ENCODE results near the gene BAZ2B. TPM values are rescaled to one million over a fixed set of nuclear protein-coding genes. Genes with fewer than 3 reads are reported as not detected.

Gene BAZ2B
- total RNA-seq, 1 donor: 63.5 TPM

- no peak for TF ChIP-seq CTCF (IDR thresholded peaks at IDR 0.05; ENCODE audit: insufficient read depth, low read depth, low read length)
- DNase-seq (ENCODE audit: low read depth): no peak
- H3K4me3 ChIP-seq (ENCODE audit: low read depth, low read length): no peak overlapping the region
Measured at GRCh38 chr2:159648643-159649042, 32.3 kb upstream of the BAZ2B start.

GRCh38 chr2:159647667-159648066 lies 31.3 kb upstream of the BAZ2B start:
- no peak for DNase-seq (ENCODE audit: low read depth)
- H3K4me3 ChIP-seq (ENCODE audit: low read depth, low read length): no peak overlapping the region
- no peak for TF ChIP-seq CTCF (IDR thresholded peaks at IDR 0.05; ENCODE audit: insufficient read depth, low read depth, low read length)

- no peak for TF ChIP-seq CTCF (IDR thresholded peaks at IDR 0.05; ENCODE audit: insufficient read depth, low read depth, low read length)
- no peak overlapping the region for H3K4me3 ChIP-seq (ENCODE audit: low read depth, low read length)
- DNase-seq (ENCODE audit: low read depth): peak; percentile 28
Measured at GRCh38 chr2:159640176-159640575, 23.8 kb upstream of the BAZ2B start.

GRCh38 chr2:159639712-159640111 lies 23.4 kb upstream of the BAZ2B start:
- no peak overlapping the region for H3K4me3 ChIP-seq (ENCODE audit: low read depth, low read length)
- DNase-seq (ENCODE audit: low read depth): no peak
- no peak for TF ChIP-seq CTCF (IDR thresholded peaks at IDR 0.05; ENCODE audit: insufficient read depth, low read depth, low read length)

- no peak for DNase-seq (ENCODE audit: low read depth)
- H3K4me3 ChIP-seq (ENCODE audit: low read depth, low read length): no peak overlapping the region
- no peak for TF ChIP-seq CTCF (IDR thresholded peaks at IDR 0.05; ENCODE audit: insufficient read depth, low read depth, low read length)
Measured at GRCh38 chr2:159639071-159639470, 22.7 kb upstream of the BAZ2B start.

- TF ChIP-seq CTCF (IDR thresholded peaks at IDR 0.05; ENCODE audit: insufficient read depth, low read depth, low read length): no peak
- H3K4me3 ChIP-seq (ENCODE audit: low read depth, low read length): no peak overlapping the region
- peak; percentile 58 for DNase-seq (ENCODE audit: low read depth)
Measured at GRCh38 chr2:159637988-159638501, 21.7 kb upstream of the BAZ2B start.

- DNase-seq (ENCODE audit: low read depth): no peak
- H3K4me3 ChIP-seq (ENCODE audit: low read depth, low read length): no peak overlapping the region
- no peak for TF ChIP-seq CTCF (IDR thresholded peaks at IDR 0.05; ENCODE audit: insufficient read depth, low read depth, low read length)
Measured at GRCh38 chr2:159637240-159637639, 20.9 kb upstream of the BAZ2B start.
